K562 (cell line): ENCODE measurements around the gene FXN. TPM values are rescaled to one million over a fixed set of nuclear protein-coding genes. Genes with fewer than 3 reads are reported as not detected.
A peak's percentile ranks its signal among the peaks of the same experiment; 100 is the strongest.

Source experiments
- DACH1 ChIP-seq: fragments of 450-650 bp; IDR thresholded peaks from 2 replicates; pipeline ENCODE4 v1.6.1; 2018; ENCODE audit not compliant: partially characterized antibody
- ETV1 ChIP-seq: fragments of 450-650 bp; conservative IDR thresholded peaks from 2 replicates; pipeline ENCODE4 v1.6.1; 2016; ENCODE audit warnings: missing genetic modification characterization, control low read depth, low read depth, missing compliant biosample characterization
- FOXJ3 ChIP-seq: sonication (generic); formaldehyde crosslinking; IDR thresholded peaks from 2 replicates; pipeline ENCODE4 v1.4.0; 2020; ENCODE audit warnings: mild to moderate bottlenecking, missing genetic modification reagents
- GABPB2 ChIP-seq: fragments of 250-450 bp; sonication (Bioruptor Pico); conservative IDR thresholded peaks from 2 replicates; pipeline ENCODE4 v1.5.1; 2021; ENCODE audit warnings: mild to moderate bottlenecking
- IFI16 ChIP-seq: fragments of 250-450 bp; sonication (Bioruptor Pico); IDR thresholded peaks from 2 replicates; pipeline ENCODE4 v2.1.2; 2022; ENCODE audit warnings: mild to moderate bottlenecking, inconsistent platforms
- KLF16 ChIP-seq: IDR thresholded peaks from 2 replicates; pipeline ENCODE4 v1.6.1; 2016; ENCODE audit warnings: antibody characterized with exemption
- MAFF ChIP-seq: IDR thresholded peaks from 2 replicates; pipeline ENCODE4 v1.6.1; 2012; ENCODE audit warnings: low read length, improper control_type of control experiment
- MEF2A ChIP-seq: IDR thresholded peaks from 2 replicates; pipeline ENCODE4 v1.6.1; 2011; ENCODE audit warnings: low read depth, mild to moderate bottlenecking, low read length, moderate library complexity; ENCODE audit not compliant: control insufficient read depth
- RAD51 ChIP-seq: fragments of 450-650 bp; IDR thresholded peaks from 2 replicates; pipeline ENCODE4 v1.7.1; 2016; ENCODE audit warnings: low read depth, mild to moderate bottlenecking, borderline replicate concordance
- RNF2 ChIP-seq: sonication (generic); IDR thresholded peaks from 2 replicates; pipeline ENCODE4 v1.6.1; 2016
- SOX6 ChIP-seq: fragments of 450-650 bp; IDR thresholded peaks from 2 replicates; pipeline ENCODE4 v1.6.1; 2014; ENCODE audit warnings: mild to moderate bottlenecking
- STAT5A ChIP-seq: IDR thresholded peaks from 2 replicates; pipeline ENCODE4 v1.6.1; 2012; ENCODE audit warnings: low read length, inconsistent platforms, borderline replicate concordance
- TAF1 ChIP-seq: IDR thresholded peaks from 2 replicates; pipeline ENCODE4 v1.6.1; 2011; ENCODE audit warnings: mild to moderate bottlenecking, low read length, moderate library complexity; ENCODE audit not compliant: insufficient read depth, control insufficient read depth, severe bottlenecking; ENCODE audit errors: extremely low read depth
- XRCC3 ChIP-seq: fragments of 450-650 bp; IDR thresholded peaks from 2 replicates; pipeline ENCODE4 v1.6.1; 2017; ENCODE audit warnings: mild to moderate bottlenecking, moderate library complexity
- ZNF184 ChIP-seq: sonication (generic); formaldehyde crosslinking; IDR thresholded peaks from 2 replicates; pipeline ENCODE4 v1.5.0; 2020; ENCODE audit warnings: missing genetic modification reagents
- ZNF23 ChIP-seq: fragments of 250-450 bp; sonication (Bioruptor Pico); IDR thresholded peaks from 2 replicates; pipeline ENCODE4 v1.4.0; 2020; ENCODE audit warnings: mild to moderate bottlenecking
- ZNF431 ChIP-seq: sonication (generic); formaldehyde crosslinking; IDR thresholded peaks from 2 replicates; pipeline ENCODE4 v1.8.0; 2022; ENCODE audit warnings: mild to moderate bottlenecking, missing genetic modification reagents
- ZNF561 ChIP-seq: fragments of 450-650 bp; formaldehyde crosslinking; conservative IDR thresholded peaks from 2 replicates; pipeline ENCODE4 v1.4.0; 2020; ENCODE audit warnings: mild to moderate bottlenecking, moderate library complexity
- polyA plus RNA-seq, 8 experiments: library from polyadenylated mRNA; depleted of rRNA in 4 of 8; stranded (reverse) in 5 of 8; unstranded in 3 of 8; fragments of >200 nt; fragmentation: Nextera tagmentation in 2 of 8; fragmentation: Illumina TruSeq in 1 of 8; extraction: Ambion mirVana in 2 of 8; extraction: Trizol in 1 of 8; gene quantifications; 2 replicates each; pipeline versions ENCODE4 v1.2.1 to v1.2.3, GENCODE V29; 2011 to 2014; ENCODE audit warnings: inconsistent platforms in 1 of 8, missing spikeins in 1 of 8
- total RNA-seq, 7 experiments: library from RNA; depleted of rRNA in 6 of 7; stranded (reverse); fragments of >200 nt in 6 of 7; fragmentation: Illumina TruSeq in 2 of 7; extraction: Trizol in 2 of 7; gene quantifications; 2 replicates each; pipeline versions ENCODE4 v1.2.1 to v1.2.3, GENCODE V29; 2011 to 2021; ENCODE audit warnings: low replicate concordance in 1 of 7
- TF ChIP-seq, protein P1 (sequence below): fragments of 450-650 bp; formaldehyde crosslinking; IDR thresholded peaks from 2 replicates; pipeline ENCODE4 v1.4.0; 2020; ENCODE audit warnings: mild to moderate bottlenecking, mixed read lengths
- TF ChIP-seq, protein P2 (sequence below), 2 experiments: fragments of 450-650 bp in 1 of 2; IDR thresholded peaks; 2 replicates each; pipeline ENCODE4 v1.6.1; 2011 to 2017; ENCODE audit warnings: low read depth in 2 of 2, antibody characterized with exemption in 1 of 2, borderline replicate concordance in 1 of 2, low read length in 1 of 2, mild to moderate bottlenecking in 1 of 2, mixed read lengths in 1 of 2; ENCODE audit not compliant: control insufficient read depth in 1 of 2
- TF ChIP-seq, protein P3 (sequence below): fragments of 450-650 bp; formaldehyde crosslinking; IDR thresholded peaks from 2 replicates; pipeline ENCODE4 v1.4.0; 2022; ENCODE audit warnings: missing genetic modification characterization
- TF ChIP-seq, protein P4 (sequence below): IDR thresholded peaks from 2 replicates; pipeline ENCODE4 v1.6.1; 2011; ENCODE audit not compliant: insufficient read length; ENCODE audit errors: extremely low read depth
- TF ChIP-seq, protein P5 (sequence below): fragments of 450-650 bp; conservative IDR thresholded peaks from 2 replicates; pipeline ENCODE4 v1.6.1; 2016; ENCODE audit warnings: missing genetic modification characterization, low read depth, mild to moderate bottlenecking, control low read depth, missing compliant biosample characterization

The FXN gene
- total and polyA plus RNA-seq, 9 of the 15 experiments (the other 6 are each of a cell fraction or from before 2014, with no cell fraction given): 7.6 to 51.5 (median 30.3) TPM

DNA sequence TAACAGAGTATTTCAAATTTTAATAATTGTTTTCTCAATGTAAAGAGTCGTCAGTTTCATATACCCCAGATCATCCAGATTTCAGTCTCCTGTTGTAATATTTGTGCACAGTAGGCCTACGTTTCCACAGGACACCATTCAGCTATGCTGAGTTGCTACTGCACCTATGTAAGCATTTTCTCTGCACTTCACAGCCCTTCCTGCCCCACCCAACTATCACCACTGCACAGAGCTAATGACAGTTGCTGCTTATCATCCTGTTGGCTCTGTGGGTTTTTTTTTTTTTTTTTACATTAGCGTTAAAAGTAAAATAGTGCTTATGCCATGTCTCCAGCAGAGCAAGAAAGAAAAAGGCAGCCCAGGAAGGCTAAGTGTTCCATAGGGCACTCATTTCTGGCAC, 15.7 kb upstream of the FXN start (continued):
- TF ChIP-seq, protein P1, sequence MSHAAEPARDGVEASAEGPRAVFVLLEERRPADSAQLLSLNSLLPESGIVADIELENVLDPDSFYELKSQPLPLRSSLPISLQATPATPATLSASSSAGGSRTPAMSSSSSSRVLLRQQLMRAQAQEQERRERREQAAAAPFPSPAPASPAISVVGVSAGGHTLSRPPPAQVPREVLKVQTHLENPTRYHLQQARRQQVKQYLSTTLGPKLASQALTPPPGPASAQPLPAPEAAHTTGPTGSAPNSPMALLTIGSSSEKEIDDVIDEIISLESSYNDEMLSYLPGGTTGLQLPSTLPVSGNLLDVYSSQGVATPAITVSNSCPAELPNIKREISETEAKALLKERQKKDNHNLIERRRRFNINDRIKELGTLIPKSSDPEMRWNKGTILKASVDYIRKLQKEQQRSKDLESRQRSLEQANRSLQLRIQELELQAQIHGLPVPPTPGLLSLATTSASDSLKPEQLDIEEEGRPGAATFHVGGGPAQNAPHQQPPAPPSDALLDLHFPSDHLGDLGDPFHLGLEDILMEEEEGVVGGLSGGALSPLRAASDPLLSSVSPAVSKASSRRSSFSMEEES (CRISPR knock-in tag): no peak
- TF ChIP-seq SOX6: peak; percentile 69
- TF ChIP-seq GABPB2 (CRISPR knock-in tag): no peak
- TF ChIP-seq KLF16: peak; percentile 71
- TF ChIP-seq ZNF561 (CRISPR knock-in tag): no peak
- TF ChIP-seq RNF2: peak; percentile 90; the same call in 1 of the 2 replicates
- no peak for TF ChIP-seq TAF1
- TF ChIP-seq, protein P2, sequence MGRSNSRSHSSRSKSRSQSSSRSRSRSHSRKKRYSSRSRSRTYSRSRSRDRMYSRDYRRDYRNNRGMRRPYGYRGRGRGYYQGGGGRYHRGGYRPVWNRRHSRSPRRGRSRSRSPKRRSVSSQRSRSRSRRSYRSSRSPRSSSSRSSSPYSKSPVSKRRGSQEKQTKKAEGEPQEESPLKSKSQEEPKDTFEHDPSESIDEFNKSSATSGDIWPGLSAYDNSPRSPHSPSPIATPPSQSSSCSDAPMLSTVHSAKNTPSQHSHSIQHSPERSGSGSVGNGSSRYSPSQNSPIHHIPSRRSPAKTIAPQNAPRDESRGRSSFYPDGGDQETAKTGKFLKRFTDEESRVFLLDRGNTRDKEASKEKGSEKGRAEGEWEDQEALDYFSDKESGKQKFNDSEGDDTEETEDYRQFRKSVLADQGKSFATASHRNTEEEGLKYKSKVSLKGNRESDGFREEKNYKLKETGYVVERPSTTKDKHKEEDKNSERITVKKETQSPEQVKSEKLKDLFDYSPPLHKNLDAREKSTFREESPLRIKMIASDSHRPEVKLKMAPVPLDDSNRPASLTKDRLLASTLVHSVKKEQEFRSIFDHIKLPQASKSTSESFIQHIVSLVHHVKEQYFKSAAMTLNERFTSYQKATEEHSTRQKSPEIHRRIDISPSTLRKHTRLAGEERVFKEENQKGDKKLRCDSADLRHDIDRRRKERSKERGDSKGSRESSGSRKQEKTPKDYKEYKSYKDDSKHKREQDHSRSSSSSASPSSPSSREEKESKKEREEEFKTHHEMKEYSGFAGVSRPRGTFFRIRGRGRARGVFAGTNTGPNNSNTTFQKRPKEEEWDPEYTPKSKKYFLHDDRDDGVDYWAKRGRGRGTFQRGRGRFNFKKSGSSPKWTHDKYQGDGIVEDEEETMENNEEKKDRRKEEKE (IDR thresholded peaks at IDR 0.05; ENCODE audit: borderline replicate concordance in 1 of 2, control insufficient read depth in 1 of 2, low read depth in 2 of 2, low read length in 1 of 2): no peak
- peak; percentile 58 for TF ChIP-seq DACH1
- no peak for TF ChIP-seq ZNF431 (CRISPR knock-in tag)
- no peak for TF ChIP-seq ZNF184 (CRISPR knock-in tag)
- no peak for TF ChIP-seq XRCC3
- TF ChIP-seq, protein P3, sequence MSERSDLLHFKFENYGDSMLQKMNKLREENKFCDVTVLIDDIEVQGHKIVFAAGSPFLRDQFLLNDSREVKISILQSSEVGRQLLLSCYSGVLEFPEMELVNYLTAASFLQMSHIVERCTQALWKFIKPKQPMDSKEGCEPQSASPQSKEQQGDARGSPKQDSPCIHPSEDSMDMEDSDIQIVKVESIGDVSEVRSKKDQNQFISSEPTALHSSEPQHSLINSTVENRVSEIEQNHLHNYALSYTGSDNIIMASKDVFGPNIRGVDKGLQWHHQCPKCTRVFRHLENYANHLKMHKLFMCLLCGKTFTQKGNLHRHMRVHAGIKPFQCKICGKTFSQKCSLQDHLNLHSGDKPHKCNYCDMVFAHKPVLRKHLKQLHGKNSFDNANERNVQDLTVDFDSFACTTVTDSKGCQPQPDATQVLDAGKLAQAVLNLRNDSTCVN (CRISPR knock-in tag): no peak
- TF ChIP-seq, protein P4, sequence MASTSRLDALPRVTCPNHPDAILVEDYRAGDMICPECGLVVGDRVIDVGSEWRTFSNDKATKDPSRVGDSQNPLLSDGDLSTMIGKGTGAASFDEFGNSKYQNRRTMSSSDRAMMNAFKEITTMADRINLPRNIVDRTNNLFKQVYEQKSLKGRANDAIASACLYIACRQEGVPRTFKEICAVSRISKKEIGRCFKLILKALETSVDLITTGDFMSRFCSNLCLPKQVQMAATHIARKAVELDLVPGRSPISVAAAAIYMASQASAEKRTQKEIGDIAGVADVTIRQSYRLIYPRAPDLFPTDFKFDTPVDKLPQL: no peak
- peak; percentile 67 for TF ChIP-seq STAT5A
- no peak for TF ChIP-seq FOXJ3 (CRISPR knock-in tag)
- no peak for TF ChIP-seq RAD51
- TF ChIP-seq MEF2A: no peak
- TF ChIP-seq, protein P5, sequence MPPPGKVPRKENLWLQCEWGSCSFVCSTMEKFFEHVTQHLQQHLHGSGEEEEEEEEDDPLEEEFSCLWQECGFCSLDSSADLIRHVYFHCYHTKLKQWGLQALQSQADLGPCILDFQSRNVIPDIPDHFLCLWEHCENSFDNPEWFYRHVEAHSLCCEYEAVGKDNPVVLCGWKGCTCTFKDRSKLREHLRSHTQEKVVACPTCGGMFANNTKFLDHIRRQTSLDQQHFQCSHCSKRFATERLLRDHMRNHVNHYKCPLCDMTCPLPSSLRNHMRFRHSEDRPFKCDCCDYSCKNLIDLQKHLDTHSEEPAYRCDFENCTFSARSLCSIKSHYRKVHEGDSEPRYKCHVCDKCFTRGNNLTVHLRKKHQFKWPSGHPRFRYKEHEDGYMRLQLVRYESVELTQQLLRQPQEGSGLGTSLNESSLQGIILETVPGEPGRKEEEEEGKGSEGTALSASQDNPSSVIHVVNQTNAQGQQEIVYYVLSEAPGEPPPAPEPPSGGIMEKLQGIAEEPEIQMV (tag): no peak
- no peak for TF ChIP-seq ZNF23 (CRISPR knock-in tag)
- TF ChIP-seq ETV1: peak; percentile 77
- TF ChIP-seq MAFF: no peak; the same call in 1 of the 2 replicates
- TF ChIP-seq IFI16 (CRISPR knock-in tag): no peak
